ENCODE data around the gene GNAO1.

DNA sequence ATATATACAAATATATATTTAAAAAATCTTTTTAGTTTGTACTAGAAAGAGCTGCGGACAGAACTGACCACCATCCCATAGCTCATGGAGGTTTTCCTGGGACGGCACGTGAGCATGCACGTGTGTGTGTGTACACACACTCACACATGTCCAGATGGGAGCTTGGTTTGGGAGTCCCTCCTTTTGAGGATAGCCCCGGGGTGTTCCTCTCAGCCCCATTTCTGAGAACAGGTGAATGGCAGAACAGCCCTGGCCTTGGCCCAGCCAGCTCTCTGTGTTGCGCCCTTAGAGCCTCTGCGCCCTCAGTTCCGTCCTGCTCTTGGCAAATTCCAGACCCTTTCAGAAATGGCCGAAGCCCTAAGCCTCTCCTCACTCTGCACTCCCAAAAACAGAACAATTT is 163.9 kb downstream of the GNAO1 start:
- TF ChIP-seq, protein P1, sequence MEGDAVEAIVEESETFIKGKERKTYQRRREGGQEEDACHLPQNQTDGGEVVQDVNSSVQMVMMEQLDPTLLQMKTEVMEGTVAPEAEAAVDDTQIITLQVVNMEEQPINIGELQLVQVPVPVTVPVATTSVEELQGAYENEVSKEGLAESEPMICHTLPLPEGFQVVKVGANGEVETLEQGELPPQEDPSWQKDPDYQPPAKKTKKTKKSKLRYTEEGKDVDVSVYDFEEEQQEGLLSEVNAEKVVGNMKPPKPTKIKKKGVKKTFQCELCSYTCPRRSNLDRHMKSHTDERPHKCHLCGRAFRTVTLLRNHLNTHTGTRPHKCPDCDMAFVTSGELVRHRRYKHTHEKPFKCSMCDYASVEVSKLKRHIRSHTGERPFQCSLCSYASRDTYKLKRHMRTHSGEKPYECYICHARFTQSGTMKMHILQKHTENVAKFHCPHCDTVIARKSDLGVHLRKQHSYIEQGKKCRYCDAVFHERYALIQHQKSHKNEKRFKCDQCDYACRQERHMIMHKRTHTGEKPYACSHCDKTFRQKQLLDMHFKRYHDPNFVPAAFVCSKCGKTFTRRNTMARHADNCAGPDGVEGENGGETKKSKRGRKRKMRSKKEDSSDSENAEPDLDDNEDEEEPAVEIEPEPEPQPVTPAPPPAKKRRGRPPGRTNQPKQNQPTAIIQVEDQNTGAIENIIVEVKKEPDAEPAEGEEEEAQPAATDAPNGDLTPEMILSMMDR (IDR thresholded peaks at IDR 0.05), result no peak
- TF ChIP-seq RCOR1 (IDR thresholded peaks at IDR 0.05; ENCODE audit: low read length), result no peak
